ENCODE measurements around the gene ADAMTS7. TPM values are rescaled to one million over a fixed set of nuclear protein-coding genes. Genes with fewer than 3 reads are reported as not detected.

The ADAMTS7 gene
- total and polyA plus RNA-seq, 2 of the 4 experiments (the other 2 are of a cell fraction), result 1.4 to 12.6 TPM

GRCh38 chr15:78751602-78751979 is 59.7 kb downstream of the ADAMTS7 start:
- Histone ChIP-seq H4K91ac (ENCODE audit: insufficient read depth, low read depth, low read length) (no peak overlapping the region), H3K4ac (ENCODE audit: low read depth, low read length) (no peak overlapping the region), H2AK9ac (replicated peaks; ENCODE audit: low read depth, low read length, poor library complexity) (no peak overlapping the region), H2AFZ (replicated peaks; ENCODE audit: low read length, poor library complexity) (no peak overlapping the region), H3K4me3 (ENCODE audit: insufficient read depth, low read depth, low read length) (no peak overlapping the region), H3K27ac (ENCODE audit: insufficient read depth, low read length) (no peak overlapping the region), H4K20me1 (ENCODE audit: insufficient read depth, low read length) (no peaks in the 10 kb centered on the region), H2BK120ac (ENCODE audit: low read depth, low read length) (no peak overlapping the region), H3K4me2 (ENCODE audit: low read depth, low read length) (no peak overlapping the region), H3K9me1 (ENCODE audit: insufficient read depth, low read length) (no peaks in the 10 kb centered on the region), H3K9ac (ENCODE audit: low read depth, low read length) (no peak overlapping the region), H2BK5ac (ENCODE audit: low read depth, low read length, poor library complexity, severe bottlenecking) (no peak overlapping the region), H3K79me1 (ENCODE audit: low read depth in 1 of 2, low read length in 2 of 2) (no peaks in the 10 kb centered on the region), H2AK5ac (ENCODE audit: low read depth, low read length) (no peak overlapping the region), H2BK15ac (ENCODE audit: low read depth, low read length) (no peak overlapping the region), H3K56ac (ENCODE audit: extremely low read depth, insufficient read depth, low read length) (no peak overlapping the region), H3K18ac (ENCODE audit: low read depth, low read length) (no peak overlapping the region), H4K8ac (ENCODE audit: low read depth in 2 of 2, low read length in 2 of 2) (no peak overlapping the region), H3K23ac (ENCODE audit: low read depth, low read length) (no peak overlapping the region), H2BK20ac (ENCODE audit: low read depth, low read length) (no peak overlapping the region), H3K14ac (replicated peaks; ENCODE audit: low read depth, low read length) (no peak overlapping the region), H3K27me3 (ENCODE audit: control insufficient read depth, insufficient read depth, low read length) (no peaks in the 10 kb centered on the region), H4K5ac (ENCODE audit: low read depth, low read length) (no peak overlapping the region), H3K9me3 (ENCODE audit: control insufficient read depth, insufficient read depth, low read length) (no peaks in the 10 kb centered on the region), H3K4me1 (ENCODE audit: control insufficient read depth, insufficient read depth, low read length) (peaks cover 3% of the 10 kb centered on the region; the same call in 1 of the 2 replicates), H3K36me3 (ENCODE audit: control insufficient read depth, insufficient read depth, low read length) (no peaks in the 10 kb centered on the region)
- no peak for ATAC-seq (ENCODE audit: low read depth)
- in situ Hi-C loops (cut with MboI; ENCODE audit: low sequenced_read_pairs) (no loop called here), intact Hi-C loops (cut with micrococcal nuclease) (loop anchor here (5.0 kb wide), 1 partner anchor 121 kb away; the partner anchor contains the start of gene MORF4L1), dilution Hi-C loops (cut with HindIII; ENCODE audit: low sequenced_read_pairs, unreplicated experiment) (no loop called here)
- 20% methylated on average over 1 of the region's 13 CpGs; no CpG with 5 or more reads in 1 of the 2 experiments for WGBS, 2 experiments (ENCODE audit: extremely low coverage in 2 of 2, insufficient read length in 1 of 2)
- ChIA-PET POLR2A (ENCODE audit: unreplicated experiment) (no interaction called here), CTCF (interaction anchor here (1.0 to 1.1 kb wide), 2 partner anchors 10 to 132 kb away, joined by 3 read pairs; no protein-coding TSS in a partner anchor)
- TF ChIP-seq USF2 (IDR thresholded peaks at IDR 0.05; ENCODE audit: low read depth, low read length) (no peak), MAFK (IDR thresholded peaks at IDR 0.05; ENCODE audit: low read depth, low read length) (no peak), NFE2L2 (IDR thresholded peaks at IDR 0.05; ENCODE audit: low read depth, low read length) (no peak), CEBPB (IDR thresholded peaks at IDR 0.05; ENCODE audit: low read depth, low read length) (no peak)
- TF ChIP-seq, protein P1, sequence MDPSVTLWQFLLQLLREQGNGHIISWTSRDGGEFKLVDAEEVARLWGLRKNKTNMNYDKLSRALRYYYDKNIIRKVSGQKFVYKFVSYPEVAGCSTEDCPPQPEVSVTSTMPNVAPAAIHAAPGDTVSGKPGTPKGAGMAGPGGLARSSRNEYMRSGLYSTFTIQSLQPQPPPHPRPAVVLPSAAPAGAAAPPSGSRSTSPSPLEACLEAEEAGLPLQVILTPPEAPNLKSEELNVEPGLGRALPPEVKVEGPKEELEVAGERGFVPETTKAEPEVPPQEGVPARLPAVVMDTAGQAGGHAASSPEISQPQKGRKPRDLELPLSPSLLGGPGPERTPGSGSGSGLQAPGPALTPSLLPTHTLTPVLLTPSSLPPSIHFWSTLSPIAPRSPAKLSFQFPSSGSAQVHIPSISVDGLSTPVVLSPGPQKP (IDR thresholded peaks at IDR 0.05; ENCODE audit: borderline replicate concordance, low read depth, low read length), result no peak
- no peak for DNase-seq
- BruUV-seq (replicated peaks), result no TSS peak

Data from IMR-90 (cell line).